Uterus (tissue), 4 donors: ENCODE results near the gene RIMS3. TPM values are rescaled to one million over a fixed set of nuclear protein-coding genes. Genes with fewer than 3 reads are reported as not detected.

Experiments
- DNase-seq, 2 donors: peaks; one replicate each; pipeline ENCODE4 v3.0.0-alpha.2; 2019 to 2020
- H3K27ac ChIP-seq, 2 donors: fragments of 200-600 bp; sonication (generic); 1 replicate in 1 of 2; 2 replicates in 1 of 2; pipeline ENCODE4 v1.5.1; 2016 to 2018
- H3K27me3 ChIP-seq, 2 donors: fragments of 200-600 bp; sonication (generic); one replicate each; pipeline ENCODE4 v1.5.1; 2018 to 2019; ENCODE audit warnings: control low read depth in 1 of 2
- H3K36me3 ChIP-seq, 2 donors: fragments of 200-600 bp; sonication (generic); one replicate each; pipeline ENCODE4 v1.5.1; 2019; ENCODE audit warnings: control low read depth in 1 of 2
- H3K4me1 ChIP-seq, 2 donors: fragments of 200-600 bp; sonication (generic); one replicate each; pipeline ENCODE4 v1.5.1; 2018 to 2019; ENCODE audit warnings: control low read depth in 1 of 2
- H3K4me3 ChIP-seq, 2 donors: fragments of 200-600 bp; sonication (generic); 1 replicate in 1 of 2; 2 replicates in 1 of 2; pipeline ENCODE4 v1.5.1; 2018 to 2019; ENCODE audit warnings: mild to moderate bottlenecking in 1 of 2
- H3K9me3 ChIP-seq, 2 donors: fragments of 200-600 bp; sonication (generic); one replicate each; pipeline ENCODE4 v1.5.1; 2019; ENCODE audit warnings: control low read depth in 1 of 2
- CTCF ChIP-seq, 4 experiments: fragments of 200-600 bp in 2 of 4; fragments of 450-650 bp in 2 of 4; sonication (generic) in 2 of 4; IDR thresholded peaks; one replicate each; pipeline ENCODE4 v1.5.1; 2016 to 2019; ENCODE audit warnings: antibody characterized with exemption in 4 of 4, mild to moderate bottlenecking in 2 of 4, moderate library complexity in 1 of 4
- POLR2A ChIP-seq, 2 donors: fragments of 450-650 bp; IDR thresholded peaks; one replicate each; pipeline ENCODE4 v1.6.1; 2016; ENCODE audit warnings: antibody characterized with exemption in 2 of 2, mild to moderate bottlenecking in 1 of 2, moderate library complexity in 1 of 2
- intact Hi-C: fragments of 100-400 bp; cut with DNase I; formaldehyde crosslinking; loops from one replicate; pipeline ENCODE4 v1.15.1; 2023; ENCODE audit warnings: low total_unique reads
- total RNA-seq, 4 donors: library from RNA; depleted of rRNA in 3 of 4; stranded (reverse); fragments of >200 nt in 3 of 4; gene quantifications; one replicate each; pipeline versions ENCODE4 v1.1.0 to v1.2.4, GENCODE V29; 2014 to 2023
- donor health status: DM: yes; HTN: yes; CAD: no.

RIMS3 gene
- total RNA-seq, 4 donors from 2014 or later: 1.8 to 14.0 (median 5.4) TPM

DNA sequence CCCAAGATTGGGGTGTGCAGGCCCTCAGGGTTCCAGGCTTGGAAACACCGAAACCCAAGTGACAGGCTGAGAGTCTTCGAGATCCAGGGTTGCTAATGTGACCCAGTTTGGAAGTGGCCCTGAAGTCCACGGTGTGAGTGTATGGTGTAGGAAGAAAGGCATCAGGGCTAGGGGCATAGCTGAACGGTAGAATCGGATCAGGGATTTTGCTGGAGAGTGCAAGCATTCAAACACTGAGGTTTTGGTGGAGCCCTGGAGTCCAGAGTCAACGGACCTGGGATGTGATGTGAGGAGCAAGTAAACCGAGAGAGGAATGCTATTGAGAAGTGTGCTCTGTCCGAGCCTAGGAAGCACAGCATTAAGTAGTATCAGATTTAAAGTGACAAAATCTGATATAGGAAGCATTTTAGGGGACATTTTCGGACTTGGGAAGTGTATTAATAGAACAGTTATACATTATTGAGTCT is 27.0 kb upstream of the RIMS3 start:
- H3K9me3 ChIP-seq: no peaks in the 10 kb centered on the region
- H3K4me3 ChIP-seq: peak overlapping the region; percentile 63 to 87
- peaks cover 0 to 7% of the 10 kb centered on the region in 2 donors for H3K4me1 ChIP-seq
- intact Hi-C loops: no loop called here
- no peaks in the 10 kb centered on the region for H3K27me3 ChIP-seq
- no peak for DNase-seq
- peak overlapping the region; percentile 96 to 100 for H3K27ac ChIP-seq
- TF ChIP-seq CTCF (IDR thresholded peaks at IDR 0.05) (no peak), POLR2A (IDR thresholded peaks at IDR 0.05) (no peak)
- H3K36me3 ChIP-seq: no peaks in the 10 kb centered on the region

GRCh38 chr1:40691538-40692428 is 26.3 kb upstream of the RIMS3 start, which contains the start of gene NFYC:
Gene NFYC, plus strand, starts transcription at chr1:40691704. Its CDS starts 47,140 bp downstream, at chr1:40738844.
- Histone ChIP-seq H3K9me3 (no peaks in the 10 kb centered on the region), H3K4me1 (peaks cover 0 to 7% of the 10 kb centered on the region in 2 donors), H3K27ac (peak within 1 kb of the TSS; percentile 96 to 100), H3K4me3 (peak within 1 kb of the TSS; percentile 63 to 87), H3K36me3 (no peaks in the 10 kb centered on the region), H3K27me3 (no peaks in the 10 kb centered on the region)
- peak; percentile 97 to 98 for DNase-seq
- intact Hi-C loops: no loop called here
- TF ChIP-seq CTCF (IDR thresholded peaks at IDR 0.05): peak in 2 of 4 experiments; percentile 11 to 37
- peak; percentile 75 to 98 for TF ChIP-seq POLR2A (IDR thresholded peaks at IDR 0.05)

DNA sequence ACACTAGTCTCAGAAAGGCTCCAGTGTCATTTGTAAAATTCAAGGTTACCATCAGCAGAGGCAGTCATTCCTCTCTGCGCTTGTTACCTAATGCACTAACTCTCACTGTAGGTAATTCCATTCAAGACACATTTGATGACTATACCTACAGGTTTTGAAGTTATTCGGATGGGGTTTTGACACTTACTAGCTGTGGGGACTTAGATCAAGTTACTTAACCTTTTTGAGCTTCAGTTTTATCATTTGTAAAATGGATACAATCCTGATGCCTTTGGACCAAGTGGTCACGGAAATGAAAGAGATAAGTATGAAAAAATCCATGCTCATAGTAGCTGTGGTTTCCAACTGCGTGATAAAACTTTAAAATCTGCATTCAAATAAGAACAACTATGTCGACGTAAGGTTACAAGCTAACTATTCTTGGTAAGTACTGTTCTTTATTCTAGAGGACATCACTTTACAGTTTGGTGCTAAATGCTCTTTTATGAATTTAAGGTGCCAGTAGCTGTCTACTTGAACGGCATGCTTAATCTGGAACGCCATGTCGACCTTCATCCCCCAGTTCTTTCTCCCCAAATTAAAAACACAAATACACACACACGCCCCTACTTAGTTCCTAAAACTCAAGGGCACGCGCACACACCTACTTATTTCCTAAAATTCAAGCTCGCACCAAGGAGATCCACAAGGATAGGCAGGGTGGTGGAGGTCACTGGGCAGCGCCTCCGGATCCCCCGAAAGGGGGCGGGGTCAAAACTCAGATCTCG is 25.5 kb upstream of the RIMS3 start:
- Histone ChIP-seq H3K4me3 (peak overlapping the region; percentile 63 to 87), H3K27me3 (no peaks in the 10 kb centered on the region), H3K27ac (peak overlapping the region; percentile 96 to 100), H3K36me3 (no peaks in the 10 kb centered on the region), H3K9me3 (no peaks in the 10 kb centered on the region), H3K4me1 (peaks cover 0 to 7% of the 10 kb centered on the region in 2 donors)
- TF ChIP-seq CTCF (IDR thresholded peaks at IDR 0.05): no peak
- no peak for TF ChIP-seq POLR2A (IDR thresholded peaks at IDR 0.05)
- intact Hi-C loops: no loop called here
- no peak for DNase-seq

GRCh38 chr1:40689737-40690136 is 24.3 kb upstream of the RIMS3 start:
- intact Hi-C loops: no loop called here

More at GRCh38 chr1:40689737-40690136, 24.3 kb upstream of the RIMS3 start:
- H3K4me1 ChIP-seq: peaks cover 0 to 7% of the 10 kb centered on the region in 2 donors
- no peaks in the 10 kb centered on the region for H3K9me3 ChIP-seq
- no peak for DNase-seq
- no peak for TF ChIP-seq CTCF (IDR thresholded peaks at IDR 0.05)
- no peak for TF ChIP-seq POLR2A (IDR thresholded peaks at IDR 0.05)
- no peak overlapping the region for H3K4me3 ChIP-seq
- H3K27me3 ChIP-seq: no peaks in the 10 kb centered on the region
- no peaks in the 10 kb centered on the region for H3K36me3 ChIP-seq
- H3K27ac ChIP-seq: no peak overlapping the region
